HG03066 (cell line): ENCODE data around the gene CDKAL1.
A peak's percentile ranks its signal among the peaks of the same experiment; 100 is the strongest.

Experiments used
- ATAC-seq: cut with Tn5 transposase; IDR thresholded peaks from one replicate; pipeline ENCODE4 v1.9.1; 2021; ENCODE audit warnings: low read depth; ENCODE audit not compliant: unreplicated experiment

Gene CDKAL1

DNA sequence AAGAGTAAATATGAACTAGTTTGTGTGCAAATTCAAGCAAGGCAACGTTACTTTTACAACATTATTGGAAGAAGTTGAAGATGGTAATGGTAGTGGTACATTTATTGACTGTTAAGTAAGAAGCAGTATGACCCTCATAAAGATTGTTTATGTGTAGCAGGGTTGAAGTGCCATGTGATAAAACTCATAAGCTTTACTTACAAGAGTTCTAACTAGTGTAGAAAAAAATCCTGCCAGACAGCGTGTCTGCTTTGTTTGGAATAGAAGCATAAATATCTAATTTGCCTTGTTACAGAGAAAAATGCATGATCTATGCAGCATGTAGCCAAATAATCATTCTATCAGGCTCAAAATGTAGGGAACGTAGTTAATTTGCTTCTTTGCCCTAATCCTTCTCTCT is 608.5 kb downstream of the CDKAL1 start:
- no peak for ATAC-seq

DNA sequence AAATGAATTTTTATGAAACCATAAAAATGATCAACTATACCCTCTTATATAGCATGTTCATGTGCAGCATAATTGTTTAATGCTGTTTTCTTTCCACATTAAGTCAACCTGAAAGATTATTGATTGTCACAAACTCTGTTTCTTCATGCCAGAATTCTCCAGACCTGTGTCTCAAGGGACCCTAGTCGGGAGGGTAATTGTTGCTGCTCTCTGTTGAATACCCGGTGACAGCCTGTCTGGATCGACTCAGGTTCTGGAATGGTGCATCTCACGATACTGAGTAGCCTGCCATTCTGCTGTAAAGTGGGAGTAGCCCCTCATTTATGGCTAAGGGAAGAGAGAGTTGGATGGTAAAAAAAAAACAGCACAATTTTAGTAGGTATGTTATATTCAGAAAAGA is 609.4 kb downstream of the CDKAL1 start:
- ATAC-seq, result no peak

DNA sequence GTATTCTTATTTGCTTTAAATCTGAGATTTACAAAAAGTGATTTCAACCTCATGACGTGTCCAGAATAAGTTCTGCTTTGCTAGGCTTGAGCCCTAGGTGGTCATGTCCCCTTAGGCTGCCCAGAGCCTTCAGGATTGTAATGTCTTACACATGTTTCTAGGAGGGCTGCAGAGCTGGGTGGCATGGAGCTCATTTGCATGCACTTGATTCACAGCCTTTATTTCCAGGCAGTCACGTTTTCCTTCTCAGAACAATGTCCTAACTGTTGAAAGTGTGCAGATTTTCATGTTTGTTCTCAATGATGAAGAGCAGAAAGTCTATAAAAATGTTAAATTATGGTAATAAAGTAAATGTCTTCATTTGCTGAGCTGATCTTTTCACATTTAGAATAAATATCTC is 610.7 kb downstream of the CDKAL1 start:
- ATAC-seq, result no peak

DNA sequence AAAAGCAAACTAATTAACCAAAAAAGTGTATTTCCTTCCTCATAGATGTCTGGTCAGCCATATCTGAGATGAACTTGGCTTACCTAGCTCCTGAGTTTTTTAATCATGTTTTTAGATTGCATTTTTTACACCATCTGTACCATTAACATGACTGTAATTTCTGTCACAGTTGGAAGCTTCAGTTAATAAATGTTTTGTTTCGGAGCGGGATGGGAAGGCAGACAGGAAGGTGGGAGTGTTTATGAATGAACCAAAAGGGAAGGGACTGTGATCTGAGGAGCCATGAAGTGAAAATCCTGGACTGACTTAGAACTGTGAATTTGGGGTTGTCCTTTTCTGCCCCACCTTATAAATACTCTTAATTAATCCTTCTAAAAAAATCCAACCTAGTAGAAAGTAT is 613.7 kb downstream of the CDKAL1 start:
- no peak for ATAC-seq

DNA sequence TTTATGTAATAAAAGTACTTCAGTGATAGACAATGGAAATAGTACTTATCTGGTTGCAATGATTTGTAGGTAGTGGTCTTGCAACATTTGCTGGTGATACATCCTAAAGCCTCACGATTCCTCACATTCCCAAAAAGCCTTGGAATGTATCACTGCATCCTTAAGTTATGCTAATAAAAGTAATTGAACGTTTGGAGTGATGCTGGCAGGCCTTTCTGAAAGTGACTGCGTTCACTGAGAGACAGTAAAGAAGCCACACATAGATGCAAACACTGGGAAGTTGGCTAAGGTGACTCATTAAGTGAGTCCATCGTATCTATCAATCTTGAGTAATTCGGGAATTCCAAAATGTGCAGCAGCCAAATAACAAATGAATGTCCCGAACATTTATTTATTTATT is 615.2 kb downstream of the CDKAL1 start:
- no peak for ATAC-seq

DNA sequence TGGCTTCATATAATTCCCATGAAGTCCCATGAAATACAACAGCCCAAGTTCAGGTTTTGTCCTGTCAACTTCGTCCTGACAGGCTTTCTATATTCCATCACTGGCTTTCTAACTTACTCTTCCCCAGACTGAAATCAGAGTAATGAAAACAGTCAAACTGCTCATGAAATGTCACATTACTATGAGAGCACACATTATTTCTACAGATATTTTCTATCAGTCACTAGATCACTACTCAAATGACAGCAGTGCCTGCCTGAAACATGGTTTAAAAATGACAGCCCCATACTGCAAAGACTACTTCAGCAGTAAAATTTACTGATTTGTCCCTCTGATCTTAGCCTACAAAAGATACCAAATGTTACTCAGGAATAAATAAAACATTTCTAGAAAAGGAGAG is 616.4 kb downstream of the CDKAL1 start:
- ATAC-seq, result no peak

DNA sequence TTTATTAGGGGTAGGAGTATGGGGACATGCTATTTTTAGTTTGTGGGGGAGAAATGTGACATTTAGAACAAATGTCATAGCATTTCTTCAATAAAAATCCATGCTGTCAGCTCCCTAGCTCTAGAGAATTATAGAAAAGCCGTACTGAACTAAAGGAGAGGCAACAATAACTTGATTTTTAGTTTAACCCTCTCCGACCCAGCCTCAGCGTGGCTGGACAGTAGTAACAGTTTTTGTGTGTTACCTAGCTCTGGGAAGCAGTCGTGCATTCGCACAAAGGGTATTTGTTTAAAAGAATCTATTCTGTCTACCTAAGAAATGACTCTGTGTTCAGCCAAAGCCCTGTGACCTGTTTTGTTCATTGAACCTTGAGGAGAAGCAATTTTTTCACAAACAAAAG is 616.9 kb downstream of the CDKAL1 start:
- ATAC-seq, result no peak

DNA sequence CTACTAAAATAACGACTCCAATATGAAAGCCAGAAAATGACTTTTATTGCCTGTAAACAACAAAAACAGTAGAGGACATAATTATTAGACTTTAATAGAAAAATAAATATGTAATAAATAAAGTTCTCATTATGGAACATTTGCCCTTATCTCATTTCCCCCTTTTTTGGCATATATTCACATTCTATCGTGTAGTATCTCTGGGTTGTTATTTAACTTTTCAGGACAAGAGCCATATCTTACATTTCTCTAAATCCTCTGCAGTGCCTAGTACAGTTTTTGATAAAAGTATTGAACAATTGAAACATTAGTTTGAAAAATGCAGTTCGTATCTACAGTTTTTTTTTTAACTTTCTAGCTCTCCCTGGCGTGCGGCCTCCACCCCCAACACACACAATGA is 617.3 kb downstream of the CDKAL1 start:
- no peak for ATAC-seq

DNA sequence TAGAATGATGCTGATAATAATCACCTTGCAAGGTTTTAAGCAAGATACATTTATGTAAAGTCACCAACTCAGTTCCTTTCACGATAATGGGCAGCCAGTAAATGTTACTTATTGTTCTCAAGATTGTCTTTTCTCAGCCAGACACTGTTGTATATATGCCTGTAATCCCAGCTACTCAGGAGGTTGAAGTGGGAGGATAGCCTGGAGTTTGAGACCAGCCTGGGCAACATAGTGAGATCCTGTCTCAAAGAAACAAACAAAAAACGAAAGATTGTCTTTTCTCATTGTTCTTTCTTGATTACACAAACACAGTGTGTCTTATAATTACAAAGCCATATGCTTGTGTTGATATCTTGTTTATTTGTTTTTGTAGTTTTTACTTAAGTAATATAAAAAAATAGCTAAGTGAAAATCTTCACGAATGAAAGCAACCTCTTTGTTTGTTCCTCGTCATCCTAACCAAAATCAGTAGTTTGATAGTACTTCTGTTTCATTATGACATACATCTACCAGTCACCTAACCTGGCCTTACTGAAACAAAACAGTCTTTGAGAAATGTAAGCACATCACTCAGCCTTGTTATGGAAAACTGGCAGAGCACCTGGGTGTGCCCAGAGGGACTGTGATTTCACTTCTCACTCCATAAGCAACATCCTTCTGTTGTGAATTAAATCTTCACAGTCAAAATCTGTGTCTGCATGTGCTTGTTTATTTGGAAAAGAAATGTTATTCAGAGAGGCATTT is 623.1 kb downstream of the CDKAL1 start:
- ATAC-seq, result peak; percentile 54

DNA sequence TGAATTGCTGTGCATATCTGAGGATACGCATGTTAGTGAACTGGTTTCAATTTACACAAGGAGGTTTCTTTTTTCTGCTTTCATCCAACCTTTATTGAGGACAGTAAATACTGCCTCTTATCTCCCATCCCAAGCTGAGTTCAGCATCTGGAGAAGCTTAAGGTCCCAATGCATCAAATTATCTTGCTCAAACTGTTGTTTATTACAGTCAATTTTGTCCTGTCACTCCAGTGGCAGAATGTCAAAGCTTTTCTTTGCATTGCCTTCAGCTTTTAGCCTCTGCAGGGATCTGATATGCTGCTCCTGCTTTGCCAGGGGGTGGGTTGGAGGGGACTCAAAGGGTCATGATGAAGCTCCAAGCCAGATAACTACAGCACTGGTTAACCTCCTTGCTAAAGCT is 623.9 kb downstream of the CDKAL1 start:
- ATAC-seq, result no peak

DNA sequence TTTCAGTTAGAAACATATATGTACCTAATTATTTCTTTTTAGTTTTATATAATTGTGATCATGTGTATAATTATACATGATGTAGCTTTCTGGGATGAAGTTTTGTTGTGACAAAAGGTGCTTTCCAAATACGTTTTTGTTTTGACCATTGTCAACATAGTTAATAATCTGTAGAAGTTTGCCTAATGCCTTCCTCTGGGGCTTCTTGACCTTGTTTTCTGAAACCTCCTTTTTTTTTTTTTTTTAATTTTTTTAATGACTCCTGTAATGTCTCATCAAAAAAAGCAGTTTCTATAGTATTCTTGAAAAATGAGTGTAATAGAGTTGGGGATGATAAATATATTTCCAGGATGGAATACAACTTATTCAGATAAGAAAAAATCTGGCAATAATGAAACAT is 624.6 kb downstream of the CDKAL1 start:
- no peak for ATAC-seq

DNA sequence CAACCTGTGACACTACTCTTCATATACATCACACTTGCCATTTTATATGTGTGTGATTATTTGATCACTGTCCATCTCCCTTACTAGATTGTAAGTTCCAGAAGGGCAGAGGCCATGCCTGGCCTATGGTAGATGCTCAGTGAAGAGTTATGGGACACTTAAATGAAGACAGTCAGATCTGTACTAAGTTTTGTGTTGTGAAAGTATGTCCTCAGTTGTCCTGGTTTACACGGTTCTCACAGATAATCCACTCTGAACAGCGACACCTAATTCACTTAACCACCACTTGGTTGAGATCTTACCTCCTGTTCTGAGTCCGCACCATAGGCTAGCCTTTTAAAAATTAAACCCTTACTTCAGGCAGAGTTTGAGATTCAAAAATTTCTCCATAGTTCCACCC is 625.2 kb downstream of the CDKAL1 start:
- ATAC-seq, result no peak

DNA sequence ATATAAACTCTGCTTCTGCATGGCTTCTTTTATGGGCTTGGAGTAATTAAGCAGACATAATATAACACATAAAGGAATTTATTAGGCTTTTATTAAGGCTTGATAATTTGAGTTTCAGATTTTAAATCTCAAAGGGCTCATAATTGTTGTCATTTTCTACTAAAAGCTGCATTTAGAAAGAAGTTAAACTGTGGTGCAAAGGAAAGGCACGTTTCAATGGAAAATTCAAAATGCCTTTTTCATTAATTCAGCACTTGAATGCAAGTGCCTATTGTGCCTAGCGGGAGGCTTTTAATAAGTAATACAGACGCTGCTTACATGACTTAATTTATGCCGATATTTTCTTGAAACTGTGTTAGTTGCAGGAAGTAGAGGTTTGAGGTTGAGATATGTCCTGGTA is 627.5 kb downstream of the CDKAL1 start:
- ATAC-seq, result no peak

DNA sequence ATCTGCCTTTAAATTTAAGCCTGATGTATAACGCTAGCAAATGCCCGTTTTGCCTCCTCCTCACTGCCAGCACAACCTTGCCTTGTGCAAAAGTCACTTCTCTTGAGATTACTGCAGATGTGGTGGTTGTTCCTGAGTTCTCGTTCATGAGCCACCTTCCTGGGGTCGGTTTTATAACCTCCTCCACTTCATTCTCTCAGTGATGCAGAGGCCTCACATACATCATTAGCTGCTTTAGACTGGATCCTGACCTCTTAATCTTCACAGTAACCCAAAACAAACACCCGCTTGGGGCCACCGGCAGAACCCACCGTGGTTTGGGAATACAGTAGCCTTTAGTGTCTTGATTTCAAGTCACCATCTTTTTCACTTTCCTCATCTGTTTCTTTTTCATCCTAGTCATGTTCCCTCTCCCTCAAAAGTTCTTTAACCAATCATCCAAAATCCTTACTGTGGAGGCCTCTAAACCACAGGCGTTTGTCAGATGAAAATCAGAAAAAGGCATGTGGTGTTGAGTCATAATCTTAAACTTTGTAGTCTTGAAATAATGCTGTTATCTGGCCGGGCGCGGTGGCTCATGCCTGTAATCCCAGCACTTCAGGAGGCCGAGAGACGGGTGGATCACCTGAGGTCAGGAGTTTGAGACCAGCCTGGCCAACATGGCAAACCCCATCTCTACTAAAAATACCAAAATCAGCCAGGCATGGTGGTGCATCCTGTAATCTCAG is 629.0 kb downstream of the CDKAL1 start:
- ATAC-seq, result no peak

DNA sequence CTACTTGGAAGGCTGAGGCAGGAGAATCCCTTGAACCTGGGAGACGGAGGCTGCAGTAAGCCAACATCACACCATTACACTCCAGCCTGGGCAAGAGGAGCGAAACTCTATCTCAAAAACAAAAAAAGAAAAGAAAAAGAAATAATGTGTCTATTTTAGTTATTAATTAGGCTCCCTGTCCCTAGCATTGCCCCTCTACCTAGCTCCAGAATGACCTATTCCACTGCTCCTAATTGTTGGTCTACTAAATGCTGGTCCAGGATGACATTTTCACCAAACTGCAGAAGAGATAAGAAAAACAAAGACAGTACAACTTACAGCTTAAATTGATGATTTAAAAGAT is 629.6 kb downstream of the CDKAL1 start:
- no peak for ATAC-seq

DNA sequence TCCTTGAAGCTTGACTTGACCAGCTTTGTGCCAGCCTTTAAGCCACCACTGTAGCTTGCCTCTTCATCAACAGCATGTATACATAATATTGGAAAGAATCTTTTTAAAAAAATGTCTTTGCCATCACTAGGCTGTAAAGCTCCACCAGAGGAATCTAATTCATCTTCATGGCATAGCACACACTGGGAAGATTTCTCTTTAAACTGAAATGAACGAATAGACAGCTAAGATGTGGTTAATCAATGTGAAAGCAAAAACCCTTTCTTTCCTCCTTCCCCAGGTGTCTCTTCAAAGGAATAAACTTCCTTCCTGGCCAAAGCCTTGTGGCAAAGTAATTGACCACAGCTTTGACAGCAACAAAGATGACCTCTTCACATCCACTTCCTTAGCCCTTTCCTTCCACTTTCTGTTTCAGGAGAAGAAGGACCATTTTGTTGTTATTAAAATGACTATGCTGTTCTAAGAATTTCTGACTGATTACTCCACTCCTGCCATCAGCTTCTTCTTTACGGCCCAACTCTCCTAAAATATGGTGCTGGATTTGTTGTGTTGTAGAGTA is 630.6 kb downstream of the CDKAL1 start:
- peak; percentile 67 for ATAC-seq

DNA sequence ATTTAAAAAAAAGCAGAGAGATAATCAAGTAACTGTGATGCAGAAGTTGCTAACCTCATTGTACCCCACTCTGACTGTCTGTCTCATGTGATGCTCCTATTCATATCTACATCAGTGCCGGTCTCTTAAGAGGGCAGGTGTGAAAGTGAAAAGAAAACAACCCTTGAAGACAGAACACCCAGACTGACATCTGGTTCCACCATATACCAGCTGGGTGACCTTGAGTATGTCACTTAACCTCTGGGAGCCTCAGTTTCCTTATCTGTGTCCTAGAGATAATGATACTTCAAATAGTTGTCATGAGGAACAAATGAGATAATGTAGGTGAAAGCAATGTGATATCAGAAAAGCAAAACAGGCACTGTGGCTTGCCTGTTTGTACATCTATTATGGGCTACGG is 632.5 kb downstream of the CDKAL1 start:
- no peak for ATAC-seq

DNA sequence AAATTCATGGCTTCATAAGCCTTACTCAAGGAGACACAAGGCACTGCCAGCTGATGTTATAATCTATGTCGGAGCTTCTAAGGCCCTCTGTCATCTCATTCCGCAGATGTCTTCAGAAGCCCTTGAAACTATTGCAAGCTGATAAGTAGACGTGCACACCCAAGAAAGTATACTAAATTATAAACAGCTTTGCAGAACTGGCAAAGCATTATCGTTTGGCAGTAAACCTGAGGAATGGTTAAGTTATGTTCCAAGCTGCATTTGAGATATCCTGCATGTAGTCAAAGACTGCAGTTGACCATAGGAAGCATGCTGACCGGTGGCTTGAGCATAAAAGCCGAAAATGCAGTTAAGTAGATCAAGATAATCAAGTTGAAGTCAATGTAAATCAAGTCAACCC is 633.5 kb downstream of the CDKAL1 start:
- ATAC-seq, result no peak

DNA sequence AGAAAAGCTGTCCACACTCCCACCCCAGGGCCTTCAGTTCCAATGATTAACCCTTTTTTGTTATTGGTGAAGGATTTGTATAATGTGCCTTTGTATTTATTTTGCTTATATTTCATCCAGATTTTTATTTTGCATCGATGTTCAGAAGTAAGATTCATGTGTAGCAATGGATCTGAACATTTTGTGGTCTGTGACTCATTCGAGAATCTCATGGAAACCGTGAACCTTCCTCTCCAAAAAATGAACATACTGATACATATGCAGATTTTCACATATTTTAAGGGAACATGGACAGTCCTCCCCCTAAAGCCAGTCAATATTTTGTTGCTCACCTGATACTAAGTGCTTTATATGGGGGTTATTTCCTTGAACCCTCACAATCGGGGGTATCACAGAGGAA is 637.5 kb downstream of the CDKAL1 start:
- ATAC-seq, result no peak

DNA sequence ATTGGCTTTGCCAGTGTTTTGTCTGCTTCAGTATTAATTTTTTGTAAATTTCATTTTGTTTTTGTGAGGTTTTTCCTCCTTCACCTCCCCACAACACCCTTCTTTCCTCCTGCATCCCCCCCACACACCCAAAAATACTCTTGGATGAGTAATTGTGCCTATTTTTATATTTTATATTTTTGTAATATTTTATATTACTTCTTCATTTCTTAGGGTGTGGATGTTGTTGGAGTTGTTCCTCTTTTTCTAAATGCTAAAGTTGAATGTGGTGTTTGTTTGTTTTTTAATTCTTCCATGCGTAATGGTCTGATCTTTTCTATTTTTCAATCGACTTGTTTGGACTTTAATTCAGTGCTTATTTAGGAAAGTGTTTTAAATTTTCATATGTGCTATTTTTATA is 638.8 kb downstream of the CDKAL1 start:
- no peak for ATAC-seq

DNA sequence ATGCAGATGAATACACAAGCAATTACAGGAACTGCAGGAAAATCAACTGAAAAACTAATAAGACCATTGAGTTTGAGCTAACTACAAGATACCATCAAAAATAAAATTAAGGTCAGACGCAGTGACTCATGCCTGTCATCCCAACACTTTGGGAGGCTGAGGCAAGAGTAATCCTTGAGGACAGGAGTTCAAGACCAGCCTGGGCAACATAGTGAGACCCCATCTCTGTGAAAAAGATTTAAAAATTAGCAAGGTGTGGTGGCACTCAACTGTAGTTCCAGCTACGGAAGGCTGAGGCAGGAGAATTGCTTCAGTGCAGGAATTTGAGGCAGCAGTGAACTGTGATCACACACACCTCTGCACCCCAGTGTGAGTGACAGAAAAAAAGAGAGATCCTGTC is 639.4 kb downstream of the CDKAL1 start:
- no peak for ATAC-seq

DNA sequence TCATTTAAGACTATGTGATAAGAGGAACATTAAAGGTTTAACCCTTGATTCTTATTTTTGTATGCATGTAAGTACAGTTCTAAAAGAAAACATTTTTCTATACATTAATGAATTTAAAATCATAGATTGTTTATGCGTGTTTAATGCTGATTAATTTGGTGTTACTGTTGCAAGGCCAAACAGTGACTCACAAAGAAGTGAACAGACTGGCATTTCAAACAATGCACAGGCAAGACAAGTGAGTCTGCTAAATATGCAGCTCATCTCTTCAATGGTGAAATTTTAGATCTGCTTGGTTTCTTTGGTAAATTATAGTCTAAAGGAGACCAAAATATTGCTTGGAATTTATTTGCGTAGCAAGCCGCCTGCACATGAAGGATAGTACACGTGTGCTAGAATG is 641.9 kb downstream of the CDKAL1 start:
- ATAC-seq, result no peak
